A549 (cell line): ENCODE results near the gene RAB15. TPM values are rescaled to one million over a fixed set of nuclear protein-coding genes. Genes with fewer than 3 reads are reported as not detected.

ENCODE experiments used
- ATAC-seq, 2 experiments: fragments of 200-7000 bp in 1 of 2; fragments of >200 bp in 1 of 2; cut with Nextera tagmentation in 1 of 2; cut with Tn5 transposase in 1 of 2; 3 replicates each; pipeline versions ENCODE4 v1.8.0 to v1.9.1; 2018 to 2020; ENCODE audit warnings: mild to moderate bottlenecking in 1 of 2, moderate library complexity in 1 of 2
- CTCF ChIA-PET: fragments of 300-600 bp; sonication (Branson Sonifier 250); formaldehyde crosslinking; extraction: SDS; loops from one replicate; lab custom pipeline; 2021; ENCODE audit warnings: antibody characterized with exemption, inconsistent platforms; lab: Yijun Ruan, JAX
- POLR2A ChIA-PET: fragments of 350-600 bp; formaldehyde crosslinking; extraction: SDS; loops from one replicate; lab custom pipeline; 2021; ENCODE audit warnings: antibody characterized with exemption, inconsistent platforms; lab: Yijun Ruan, JAX
- DNase-seq, 2 experiments: peaks; one replicate each; pipeline versions ENCODE4 v3.0.0 to v3.0.0-alpha.2; 2011 to 2016; ENCODE audit warnings: low read depth in 1 of 2, low spot score in 1 of 2
- FAIRE-seq: peaks from 2 replicates; lab custom pipeline; 2011; peaks lifted over from hg19 to GRCh38; lab: Jason Lieb, UNC
- H3K27ac ChIP-seq, 2 experiments: fragments of >200 bp; sonication (Bioruptor Twin); formaldehyde crosslinking; 3 replicates each; pipeline ENCODE4 v1.5.1; 2016 to 2017
- H3K4me1 ChIP-seq: fragments of >200 bp; sonication (Bioruptor Twin); formaldehyde crosslinking; 3 replicates; pipeline ENCODE4 v1.6.1; 2016
- H3K4me2 ChIP-seq: fragments of >200 bp; sonication (Bioruptor Twin); formaldehyde crosslinking; 3 replicates; pipeline ENCODE4 v1.6.1; 2016
- H3K4me3 ChIP-seq: fragments of >200 bp; sonication (Bioruptor Twin); formaldehyde crosslinking; 3 replicates; pipeline ENCODE4 v1.5.1; 2016
- H3K9me3 ChIP-seq: fragments of >200 bp; sonication (Bioruptor Twin); formaldehyde crosslinking; 3 replicates; pipeline ENCODE4 v1.6.1; 2016
- CTCF ChIP-seq: fragments of >200 bp; sonication (Bioruptor Twin); formaldehyde crosslinking; IDR thresholded peaks from 3 replicates; pipeline ENCODE4 v1.5.1; 2016
- E2F6 ChIP-seq: IDR thresholded peaks from 2 replicates; pipeline ENCODE4 v1.6.1; 2012; ENCODE audit warnings: low read depth, borderline replicate concordance
- ELK1 ChIP-seq: fragments of 150-350 bp; IDR thresholded peaks from 2 replicates; pipeline ENCODE4 v1.6.1; 2014; ENCODE audit warnings: low read depth, mild to moderate bottlenecking, low read length
- FOSL2 ChIP-seq, 2 experiments: fragments of 450-650 bp in 1 of 2; fragments of >200 bp in 1 of 2; sonication (Bioruptor Twin) in 1 of 2; formaldehyde crosslinking; IDR thresholded peaks; 2 replicates each; pipeline versions ENCODE4 v1.5.0 to v1.6.1; 2016 to 2020; ENCODE audit warnings: mild to moderate bottlenecking in 1 of 2, moderate library complexity in 1 of 2
- HDAC2 ChIP-seq: fragments of 200-600 bp; sonication (generic); IDR thresholded peaks from 2 replicates; pipeline ENCODE4 v1.6.1; 2016
- HES2 ChIP-seq: fragments of >200 bp; sonication (Bioruptor Twin); formaldehyde crosslinking; IDR thresholded peaks from 2 replicates; pipeline ENCODE4 v1.6.1; 2016
- HOXB13 ChIP-seq: fragments of 250-450 bp; sonication (Bioruptor Pico); IDR thresholded peaks from 2 replicates; pipeline ENCODE4 v1.5.0; 2020; ENCODE audit warnings: low read depth, mild to moderate bottlenecking, moderate library complexity
- KDM5A ChIP-seq: fragments of 200-600 bp; sonication (generic); IDR thresholded peaks from 2 replicates; pipeline ENCODE4 v1.6.1; 2016; ENCODE audit warnings: antibody characterized with exemption, mild to moderate bottlenecking
- MAFK ChIP-seq: fragments of 450-650 bp; IDR thresholded peaks from 2 replicates; pipeline ENCODE4 v1.6.1; 2014; ENCODE audit not compliant: partially characterized antibody
- MYC ChIP-seq: IDR thresholded peaks from 2 replicates; pipeline ENCODE4 v1.6.1; 2012; ENCODE audit warnings: mild to moderate bottlenecking, inconsistent platforms, low read length, improper control_type of control experiment, borderline replicate concordance
- NFE2L2 ChIP-seq: fragments of 150-350 bp; conservative IDR thresholded peaks from 2 replicates; pipeline ENCODE4 v1.6.1; 2014; ENCODE audit warnings: low read length
- NPAS2 ChIP-seq: fragments of 250-450 bp; sonication (Bioruptor Pico); IDR thresholded peaks from 2 replicates; pipeline ENCODE4 v1.8.0; 2022; ENCODE audit warnings: mild to moderate bottlenecking, moderate library complexity, borderline replicate concordance
- POLR2A ChIP-seq: IDR thresholded peaks from 2 replicates; pipeline ENCODE4 v1.6.1; 2012; ENCODE audit warnings: mild to moderate bottlenecking, low read length
- POLR2AphosphoS2 ChIP-seq: conservative IDR thresholded peaks from 2 replicates; pipeline ENCODE4 v1.6.1; 2012; ENCODE audit warnings: low read length, improper control_type of control experiment, inconsistent platforms
- RAD21 ChIP-seq, 2 experiments: fragments of >200 bp in 1 of 2; sonication (Bioruptor Twin) in 1 of 2; formaldehyde crosslinking in 1 of 2; IDR thresholded peaks in 1 of 2; conservative IDR thresholded peaks in 1 of 2; 2 replicates in 1 of 2; 3 replicates in 1 of 2; pipeline ENCODE4 v1.6.1; 2012 to 2018; ENCODE audit warnings: inconsistent platforms in 1 of 2
- RCOR1 ChIP-seq: fragments of 150-350 bp; IDR thresholded peaks from 2 replicates; pipeline ENCODE4 v1.6.1; 2014; ENCODE audit warnings: antibody characterized with exemption, low read length, low read depth
- REST ChIP-seq: fragments of 200-600 bp; sonication (generic); IDR thresholded peaks from 2 replicates; pipeline ENCODE4 v1.6.1; 2016; ENCODE audit warnings: antibody characterized with exemption, mild to moderate bottlenecking, moderate library complexity
- SREBF2 ChIP-seq: fragments of 450-650 bp; IDR thresholded peaks from 2 replicates; pipeline ENCODE4 v1.6.1; 2014; ENCODE audit warnings: mild to moderate bottlenecking, moderate library complexity
- ZC3H11A ChIP-seq: fragments of 450-650 bp; IDR thresholded peaks from 2 replicates; pipeline ENCODE4 v1.6.1; 2014; ENCODE audit warnings: antibody characterized with exemption, mild to moderate bottlenecking
- ZNF302 ChIP-seq: fragments of 250-450 bp; sonication (Bioruptor Pico); IDR thresholded peaks from 2 replicates; pipeline ENCODE4 v1.9.0; 2021; ENCODE audit warnings: inconsistent platforms, mild to moderate bottlenecking, moderate library complexity
- WGBS: methylation state at CpG from one replicate; pipeline ENCODE4 v1.1.6; 2017; ENCODE audit errors: missing lambda C conversion rate; 5-methylcytosine and 5-hydroxymethylcytosine counted together
- polyA plus RNA-seq, 4 experiments: library from polyadenylated mRNA; depleted of rRNA in 3 of 4; stranded (reverse); fragments of >200 nt; fragmentation: RNase III in 1 of 4; extraction: RNeasy Plus Mini Kit Qiagen cat#74134 plus additional on column Dnase treatment in 1 of 4; gene quantifications; 2 replicates in 3 of 4; 3 replicates in 1 of 4; pipeline ENCODE4 v1.2.3, GENCODE V29; 2011 to 2017

The RAB15 gene
- polyA plus RNA-seq, 2 of the 4 experiments (the other 2 are of a cell fraction) = 32.2 to 35.1 TPM

- Histone ChIP-seq H3K9me3 (no peaks in the 10 kb centered on the region), H3K4me2 (no peak overlapping the region), H3K4me3 (no peak overlapping the region), H3K4me1 (peaks cover 8% of the 10 kb centered on the region; the same call in 2 of the 3 replicates), H3K27ac (no peak overlapping the region)
- ATAC-seq (no peak), DNase-seq (no peak), FAIRE-seq (no peak)
- POLR2A ChIA-PET = no interaction called here
- CTCF ChIA-PET = interaction anchor here (0.9 kb wide), 1 partner anchor 11 kb away, joined by 4 read pairs; no protein-coding TSS in a partner anchor
- peak; percentile 82 for TF ChIP-seq MAFK
- no peak for TF ChIP-seq HDAC2
- 78% methylated on average over 5 of the region's 5 CpGs for WGBS
Observed at GRCh38 chr14:65010211-65010931, 38.2 kb upstream of the RAB15 start.

- CTCF ChIA-PET = interaction anchor here (1.0 to 4.7 kb wide), 5 partner anchors 9 to 22 kb away, joined by 3 to 28 read pairs (median 4); no protein-coding TSS in a partner anchor
- no peak overlapping the region for H3K27ac ChIP-seq
- H3K9me3 ChIP-seq = no peaks in the 10 kb centered on the region
- FAIRE-seq = no peak
- POLR2A ChIA-PET = no interaction called here
- WGBS = 100% methylated on average over 1 of the region's 1 CpG
- ATAC-seq = no peak
- H3K4me1 ChIP-seq = peaks cover 8% of the 10 kb centered on the region; the same call in 2 of the 3 replicates
- H3K4me2 ChIP-seq = no peak overlapping the region
- DNase-seq = no peak
- H3K4me3 ChIP-seq = no peak overlapping the region
- no peak for TF ChIP-seq REST
- no peak for TF ChIP-seq ELK1
- TF ChIP-seq NPAS2 (CRISPR knock-in tag) = no peak
- TF ChIP-seq KDM5A = no peak
- no peak for TF ChIP-seq E2F6
Observed at GRCh38 chr14:65007202-65007601, 35.1 kb upstream of the RAB15 start.

- 90% methylated on average over 6 of the region's 6 CpGs for WGBS
- FAIRE-seq = no peak
Observed at GRCh38 chr14:65006261-65006721, 34.2 kb upstream of the RAB15 start.

GRCh38 chr14:65003394-65003793 lies 31.3 kb upstream of the RAB15 start:
- H3K4me2 ChIP-seq = no peak overlapping the region
- H3K4me1 ChIP-seq = peaks cover 11% of the 10 kb centered on the region
- 88% methylated on average over 2 of the region's 2 CpGs for WGBS
- CTCF ChIA-PET = interaction anchor here (1.1 kb wide), 1 partner anchor 16 kb away, joined by 3 read pairs; no protein-coding TSS in a partner anchor
- ATAC-seq (no peak), DNase-seq (no peak), FAIRE-seq (no peak)
- POLR2A ChIA-PET = no interaction called here
- H3K4me3 ChIP-seq = no peak overlapping the region
- no peaks in the 10 kb centered on the region for H3K9me3 ChIP-seq
- no peak overlapping the region for H3K27ac ChIP-seq
- TF ChIP-seq HDAC2 (no peak), ZNF302 (CRISPR knock-in tag) (no peak), MYC (no peak), RAD21 (conservative IDR thresholded peaks at IDR 0.05 in 1 of 2, IDR thresholded peaks at IDR 0.05 in 1 of 2) (no peak), MAFK (no peak), SREBF2 (no peak), POLR2A (no peak), POLR2AphosphoS2 (no peak), HES2 (no peak), NFE2L2 (no peak), RCOR1 (no peak), HOXB13 (CRISPR knock-in tag) (no peak), CTCF (no peak)

More at GRCh38 chr14:65006261-65006721, 34.2 kb upstream of the RAB15 start:
- ChIA-PET CTCF (interaction anchor here (1.0 to 4.7 kb wide), 6 partner anchors 10 to 22 kb away, joined by 3 to 28 read pairs (median 4); no protein-coding TSS in a partner anchor), POLR2A (no interaction called here)
- no peak overlapping the region for H3K4me3 ChIP-seq
- H3K4me2 ChIP-seq = no peak overlapping the region
- TF ChIP-seq HOXB13 (CRISPR knock-in tag) (no peak), ZC3H11A (no peak), FOSL2 (IDR thresholded peaks at IDR 0.05) (no peak), FOSL2 (CRISPR knock-in tag; IDR thresholded peaks at IDR 0.05) (peak; percentile 44), POLR2AphosphoS2 (no peak)
- ATAC-seq (no peak), DNase-seq (no peak)
- no peak overlapping the region for H3K27ac ChIP-seq
- H3K9me3 ChIP-seq = no peaks in the 10 kb centered on the region
- H3K4me1 ChIP-seq = peaks cover 8% of the 10 kb centered on the region; the same call in 2 of the 3 replicates
